Right kidney (tissue), 1 donor: ENCODE data around the gene CHCHD5.
"Not testable (repeated sequence)": the region's sequence is repeated elsewhere in the genome, so short reads cannot be mapped to it uniquely, and the experiment has no call there.

Experiments
- DNase-seq: peaks from one replicate; pipeline ENCODE4 v3.0.0-alpha.2; 2016

CHCHD5 gene

DNA sequence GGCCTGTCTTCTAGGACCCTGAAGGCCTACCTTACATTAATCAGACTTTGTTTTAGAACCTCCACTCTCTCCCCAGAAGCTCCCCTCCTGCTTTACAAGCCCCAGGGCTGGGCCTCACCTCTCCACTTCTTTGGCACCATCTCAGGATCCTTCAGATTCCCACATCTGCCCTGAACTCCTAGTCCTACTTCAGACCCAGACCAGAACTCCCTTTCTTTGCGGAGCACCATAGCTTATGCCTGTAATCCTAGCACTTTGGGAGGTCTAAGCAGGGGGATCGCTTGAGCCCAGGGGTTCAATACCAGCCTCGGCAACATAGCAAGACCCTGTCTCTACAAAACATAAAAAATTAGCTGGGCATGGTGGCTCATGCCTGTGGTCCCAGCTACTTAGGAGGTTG, 991 bp downstream of the CHCHD5 start:
- DNase-seq, result no peak

DNA sequence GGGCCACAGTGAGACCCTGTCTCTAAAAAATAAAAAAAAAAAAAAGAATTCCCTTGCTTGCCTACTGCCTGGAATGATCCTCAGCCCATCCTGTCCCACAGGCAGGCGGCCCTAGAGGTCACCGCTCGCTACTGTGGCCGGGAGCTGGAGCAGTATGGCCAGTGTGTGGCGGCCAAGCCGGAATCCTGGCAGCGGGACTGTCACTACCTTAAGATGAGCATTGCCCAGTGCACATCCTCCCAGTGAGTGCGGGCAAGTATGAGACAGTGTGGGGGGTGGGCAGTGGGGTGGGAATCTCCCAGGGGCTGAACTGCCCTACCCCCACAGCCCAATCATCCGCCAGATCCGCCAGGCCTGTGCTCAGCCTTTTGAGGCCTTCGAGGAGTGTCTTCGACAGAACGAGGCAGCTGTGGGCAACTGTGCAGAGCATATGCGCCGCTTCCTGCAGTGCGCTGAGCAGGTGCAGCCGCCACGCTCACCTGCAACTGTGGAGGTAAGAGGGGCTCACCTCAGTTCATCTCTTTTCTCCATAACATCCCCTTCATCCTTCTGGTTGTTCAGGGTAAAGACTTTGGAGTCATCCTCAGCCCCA, 1.6 kb downstream of the CHCHD5 start:
- DNase-seq, result no peak

DNA sequence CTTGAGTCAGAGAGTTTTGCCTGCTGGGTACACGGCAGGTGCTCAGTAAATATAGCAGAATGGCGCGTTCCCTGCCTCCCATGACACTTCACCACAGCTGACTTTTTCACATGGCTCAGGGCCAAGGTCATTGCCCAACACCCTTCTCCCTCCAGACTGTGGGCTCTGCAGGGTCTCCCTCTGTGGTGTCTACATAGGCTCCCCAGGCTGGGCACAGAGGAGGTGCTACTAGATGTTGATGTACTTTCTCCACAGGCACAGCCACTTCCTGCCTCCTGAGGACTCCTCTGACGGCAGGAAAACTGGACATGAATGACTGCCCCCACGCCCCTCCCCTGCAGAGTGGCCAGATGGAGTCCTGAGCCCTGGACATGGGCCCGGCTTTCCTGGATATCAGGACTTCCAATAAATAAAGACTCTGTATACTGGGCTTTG, 4.2 kb downstream of the CHCHD5 start:
- DNase-seq, result no peak

DNA sequence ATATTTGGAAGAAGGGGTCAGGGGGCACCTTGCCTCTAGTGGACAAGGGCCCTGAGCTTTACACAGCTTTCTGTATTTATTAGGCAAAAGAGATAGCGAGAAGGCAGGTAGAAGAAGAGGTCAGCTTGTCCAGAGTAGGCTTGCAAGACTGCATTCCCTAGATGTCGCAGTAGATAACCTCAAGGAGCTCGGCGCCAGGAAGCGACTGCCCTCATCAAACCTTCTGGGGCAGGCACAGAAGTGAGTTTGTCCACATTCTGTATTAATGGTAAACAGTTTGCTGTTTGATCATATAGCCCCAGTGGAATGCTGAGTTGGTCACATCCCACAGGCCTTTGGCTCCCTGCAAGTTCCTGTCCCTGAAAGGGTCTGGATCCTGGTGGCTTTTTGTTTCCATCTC, 7.0 kb downstream of the CHCHD5 start:
- no peak for DNase-seq

DNA sequence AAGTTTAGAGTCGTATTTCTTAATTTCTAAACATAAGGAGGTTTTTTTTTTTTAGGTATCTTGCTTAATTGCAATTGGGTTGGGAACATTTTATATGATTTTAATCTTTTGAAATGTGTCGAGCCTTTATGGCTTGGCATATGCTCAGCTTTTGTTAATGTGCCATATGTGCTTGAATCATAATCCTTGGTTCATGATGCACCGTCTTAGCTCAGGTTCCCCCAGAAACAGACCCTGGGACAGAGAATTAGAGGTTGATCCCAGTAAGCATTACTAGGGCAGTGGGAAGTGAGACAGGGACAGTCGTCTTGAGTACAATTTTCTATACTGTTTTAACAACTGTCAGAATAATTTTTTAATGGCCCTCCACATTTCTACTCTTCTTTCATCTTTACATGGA, 9.3 kb downstream of the CHCHD5 start:
- DNase-seq, result no peak

DNA sequence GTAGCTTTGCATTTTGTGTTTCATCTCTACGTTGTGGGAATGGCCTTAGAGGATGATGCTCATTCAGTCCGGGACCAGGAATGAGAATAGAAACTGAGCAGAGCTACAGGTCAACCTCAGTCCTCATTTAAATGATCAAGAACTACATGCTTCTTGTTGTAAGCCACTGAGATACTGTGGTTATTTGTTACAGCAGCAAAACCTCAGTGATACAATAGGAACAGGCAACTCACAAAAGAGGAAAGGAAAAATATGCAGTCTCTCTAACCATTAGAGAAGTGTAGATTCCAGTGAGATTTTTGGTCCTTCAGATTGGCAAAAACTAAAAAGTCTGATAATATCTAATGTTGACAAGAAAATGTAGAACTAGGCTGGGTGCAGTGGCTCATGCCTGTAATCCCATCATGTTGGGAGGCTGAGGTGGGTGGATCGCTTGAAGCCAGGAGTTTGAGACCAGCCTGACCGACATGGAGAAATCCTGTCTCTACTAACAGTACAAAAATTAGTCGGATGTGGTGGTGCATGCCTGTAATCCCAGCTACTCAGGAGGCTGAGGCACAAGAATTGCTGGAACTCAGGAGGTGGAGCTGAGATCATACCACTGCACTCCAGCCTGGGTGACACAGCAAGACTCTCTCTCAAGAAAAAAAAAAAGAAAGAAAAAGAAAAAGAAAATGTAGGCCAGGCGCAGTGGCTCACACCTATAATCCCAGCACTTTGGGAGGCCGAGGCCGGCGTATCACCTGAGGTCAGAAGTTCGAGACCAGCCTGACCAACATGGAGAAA, 13.3 kb downstream of the CHCHD5 start:
- no peak for DNase-seq

DNA sequence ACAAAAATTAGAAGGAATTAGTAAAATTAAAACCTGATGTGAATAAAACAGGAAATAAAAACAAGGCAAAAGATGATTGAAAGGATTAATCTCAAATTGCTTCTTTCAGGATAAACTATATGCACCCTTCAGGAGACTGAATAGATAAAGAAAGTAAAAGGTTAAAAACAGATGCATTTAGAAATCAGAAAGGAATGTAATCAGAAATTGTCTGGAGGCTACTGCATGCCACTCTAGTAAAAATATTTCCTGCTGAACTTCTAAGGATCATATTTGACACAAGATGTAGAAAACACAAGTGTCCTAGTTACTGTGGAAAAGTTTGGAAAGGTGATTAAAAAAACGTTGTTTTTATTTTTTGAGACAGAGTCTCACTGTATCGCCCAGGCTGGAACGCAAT, 16.2 kb downstream of the CHCHD5 start:
- no peak for DNase-seq

DNA sequence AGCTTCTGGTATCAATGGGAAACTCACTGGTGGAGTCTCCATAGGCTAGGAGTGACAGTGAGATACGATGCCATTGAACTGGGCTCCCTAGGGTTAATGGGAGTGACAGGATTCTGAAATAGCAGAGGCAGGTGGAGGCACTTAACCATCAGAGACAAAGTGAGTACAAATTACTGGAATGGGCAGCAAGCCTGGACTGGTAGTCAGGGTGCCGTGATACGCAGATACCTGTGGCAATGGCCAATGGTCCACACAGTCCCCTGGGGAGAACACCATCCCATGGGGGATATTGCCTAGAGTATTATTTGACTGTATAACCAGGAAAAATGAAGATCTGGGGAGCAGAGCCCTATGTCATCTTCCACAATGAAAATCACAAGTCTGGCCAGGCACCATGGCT, 17.3 kb downstream of the CHCHD5 start:
- no peak for DNase-seq

DNA sequence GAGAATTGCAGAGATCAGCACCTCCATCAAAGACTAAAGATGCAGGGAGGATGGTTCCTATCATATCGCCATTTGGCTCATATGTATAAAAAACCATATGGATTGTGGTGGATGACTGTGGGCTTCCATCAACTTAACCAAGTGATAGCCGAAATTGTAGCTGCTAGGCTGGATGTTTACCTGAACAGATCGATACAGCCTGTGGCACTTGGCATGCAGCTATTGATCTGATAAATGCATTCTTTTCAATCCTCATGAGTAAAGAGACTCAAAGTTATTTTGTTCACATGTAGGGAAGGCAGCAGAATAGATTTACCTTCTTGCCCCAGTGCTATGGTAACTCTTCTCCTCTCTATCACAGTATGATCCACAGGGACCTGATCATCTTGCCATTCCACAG, 18.5 kb downstream of the CHCHD5 start:
- DNase-seq, result no peak

DNA sequence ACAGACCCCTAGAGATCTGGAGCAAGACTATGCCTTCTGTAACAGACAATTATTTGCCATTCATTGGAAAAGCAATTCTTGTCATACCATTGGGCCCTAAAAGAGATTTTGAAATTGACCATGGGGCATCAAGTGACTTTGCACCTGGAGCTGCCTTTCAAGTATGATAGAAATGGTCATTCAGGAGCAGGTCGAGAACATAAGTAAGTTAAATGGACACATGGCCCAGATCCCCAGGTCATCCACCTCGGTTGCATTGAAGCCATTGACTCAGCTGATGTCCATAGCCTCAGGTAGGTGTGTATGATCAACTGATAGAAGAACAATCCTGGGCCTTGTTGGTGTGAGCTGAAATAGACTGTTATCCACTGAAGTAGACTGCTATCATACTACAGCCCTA, 19.3 kb downstream of the CHCHD5 start:
- no peak for DNase-seq

DNA sequence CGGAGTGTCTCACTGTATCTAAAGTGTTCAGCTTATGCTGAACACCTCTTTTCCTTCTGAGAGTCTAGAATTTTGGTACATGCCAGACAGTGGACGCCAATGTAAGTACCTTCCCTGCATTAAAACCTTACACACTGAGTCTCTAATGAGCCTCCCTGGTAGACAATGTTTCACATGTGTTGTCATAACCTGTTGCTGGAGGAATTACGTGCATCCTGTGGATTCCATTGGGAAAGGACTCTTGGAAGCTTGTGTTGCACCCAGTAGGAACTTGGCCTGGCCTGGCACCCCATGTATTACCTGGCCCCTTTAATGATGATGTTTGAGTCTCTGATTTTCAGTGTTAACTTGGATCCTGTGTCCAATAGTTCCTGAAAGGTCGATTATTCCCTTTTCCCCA, 20.5 kb downstream of the CHCHD5 start:
- no peak for DNase-seq

DNA sequence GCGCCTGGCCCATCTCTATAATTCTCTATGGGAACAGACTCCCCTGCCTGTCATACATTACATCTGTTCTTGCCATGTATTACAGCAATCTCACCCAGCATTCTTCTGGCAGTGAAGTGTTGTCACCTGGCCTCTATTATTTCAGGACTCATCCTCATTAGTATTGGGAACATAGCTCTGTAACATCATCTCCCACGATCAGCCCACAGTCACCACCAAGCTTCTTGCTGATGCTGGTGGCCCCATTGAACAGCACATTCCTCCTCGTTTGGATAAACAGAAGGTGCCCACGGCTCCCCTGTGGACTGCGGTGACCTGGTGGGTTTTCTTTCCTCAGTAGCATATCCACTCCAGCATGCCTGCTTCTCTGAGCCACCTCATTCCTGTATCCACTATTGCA, 21.5 kb downstream of the CHCHD5 start:
- DNase-seq, result no peak

DNA sequence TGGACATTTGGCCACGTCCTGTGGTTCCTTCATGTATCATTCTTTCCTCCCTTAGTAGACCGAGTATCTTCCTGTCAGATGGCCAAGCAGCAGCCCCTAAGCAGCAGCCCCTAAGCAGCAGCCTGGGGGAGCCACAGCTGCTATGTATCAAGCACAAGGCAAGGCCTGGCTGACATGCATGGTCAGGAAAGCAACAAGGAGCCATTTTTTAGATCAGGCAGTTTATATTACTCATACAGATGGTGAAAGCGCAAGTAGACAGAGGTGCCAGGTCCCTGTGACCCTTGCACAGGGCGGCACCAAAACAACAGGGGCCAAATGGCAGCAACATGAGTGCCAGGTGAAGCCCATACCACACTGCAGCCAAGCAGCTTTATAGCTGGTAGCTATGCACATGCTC, 22.1 kb downstream of the CHCHD5 start:
- peak; percentile 33 for DNase-seq

DNA sequence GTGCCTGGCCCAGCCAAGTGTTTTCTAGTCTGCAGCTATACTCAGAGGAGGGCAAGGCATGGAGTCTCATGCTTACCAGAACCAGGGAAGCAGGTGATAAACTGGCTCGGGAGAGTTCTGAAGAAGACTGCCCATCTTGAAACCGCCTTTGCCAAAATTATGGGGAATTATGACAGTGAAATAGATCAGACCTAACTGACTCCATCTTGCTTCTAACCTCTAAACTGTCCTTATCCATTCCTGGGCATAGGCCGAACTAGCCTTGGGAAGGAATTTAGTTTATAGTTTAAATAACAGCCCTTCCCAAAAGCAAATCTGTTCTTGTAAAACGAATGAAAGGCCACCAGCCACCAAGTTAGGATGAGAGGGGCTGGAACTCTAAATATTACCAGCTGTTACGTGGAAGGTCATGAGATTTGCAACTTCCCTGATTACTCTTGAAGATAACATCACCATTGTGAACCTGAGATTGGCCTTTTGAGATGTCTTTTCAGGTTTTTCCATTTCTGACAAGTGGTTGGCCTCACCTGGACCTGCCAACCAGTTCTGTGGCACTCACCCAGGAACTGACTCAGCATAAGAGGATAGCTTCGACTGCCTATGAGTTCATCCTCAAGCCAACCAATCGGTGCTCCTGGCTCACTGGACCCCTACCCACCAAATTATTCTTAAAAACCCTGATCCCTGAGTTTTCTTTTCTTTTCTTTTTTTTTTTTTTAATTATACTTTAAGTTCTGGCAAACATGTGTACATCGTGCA, 23.4 kb downstream of the CHCHD5 start:
- DNase-seq, result no peak

DNA sequence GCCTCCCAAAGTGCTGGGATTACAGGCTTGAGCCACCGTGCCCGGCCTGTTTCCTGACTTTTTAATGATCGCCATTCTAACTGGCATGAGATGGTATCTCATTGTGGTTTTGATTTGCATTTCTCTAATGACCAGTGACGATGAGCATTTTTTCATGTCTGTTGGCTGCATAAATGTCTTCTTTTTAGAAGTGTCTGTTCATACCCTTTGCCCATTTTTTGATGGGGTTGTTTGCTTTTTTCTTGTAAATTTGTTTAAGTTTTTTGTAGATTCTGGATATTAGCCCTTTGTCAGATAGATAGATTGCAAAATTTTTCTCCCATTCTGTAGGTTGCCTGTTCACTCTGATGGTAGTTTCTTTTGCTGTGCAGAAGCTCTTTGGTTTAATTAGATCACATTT, 24.9 kb downstream of the CHCHD5 start:
- DNase-seq, result not testable (repeated sequence)

DNA sequence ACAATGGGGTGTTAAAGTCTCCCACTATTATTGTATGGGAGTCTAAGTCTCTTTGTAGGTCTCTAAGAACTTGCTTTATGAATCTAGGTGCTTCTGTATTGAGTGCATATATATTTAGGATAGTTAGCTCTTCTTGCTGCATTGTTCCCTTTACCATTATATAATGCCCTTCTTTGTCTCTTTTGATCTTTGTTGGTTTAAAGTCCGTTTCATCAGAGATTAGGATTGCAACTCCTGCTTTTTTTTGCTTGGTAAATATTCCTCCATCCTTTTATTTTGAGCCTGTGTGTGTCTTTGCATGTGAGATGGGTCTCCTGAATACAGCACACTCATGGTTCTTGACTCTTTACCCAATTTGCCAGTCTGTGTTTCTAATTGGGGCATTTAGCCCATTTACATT, 27.9 kb downstream of the CHCHD5 start:
- DNase-seq, result not testable (repeated sequence)

DNA sequence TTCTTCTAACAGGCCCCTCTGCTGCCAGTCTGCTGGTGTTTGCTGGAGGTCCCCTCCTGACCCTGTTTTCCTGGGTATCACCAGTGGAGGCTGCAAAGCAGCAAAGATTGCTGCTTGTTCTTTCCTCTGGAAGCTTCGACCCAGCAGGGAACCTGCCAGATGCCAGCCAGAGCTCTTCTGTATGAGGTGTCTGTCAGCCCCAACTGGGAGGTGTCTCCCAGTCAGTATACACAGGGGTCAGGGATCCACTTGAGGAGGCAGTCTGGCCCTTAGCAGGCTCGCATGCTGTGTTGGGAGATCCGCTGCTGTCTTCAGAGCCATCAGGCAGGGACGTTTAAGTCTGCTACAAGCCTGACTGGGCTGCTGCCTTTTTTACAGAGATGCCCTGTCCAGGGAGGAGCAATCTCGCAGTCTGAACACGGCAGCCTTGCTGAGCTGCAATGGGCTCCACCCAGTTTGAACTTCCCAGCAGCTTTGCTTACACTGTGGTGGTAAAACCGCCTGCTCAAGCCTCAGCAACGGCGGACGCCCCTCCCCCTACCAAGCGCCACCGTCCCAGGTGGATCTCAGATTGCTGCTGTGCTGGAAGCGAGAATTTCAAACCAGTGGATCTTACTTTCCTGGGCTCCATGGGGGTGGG, 29.9 kb downstream of the CHCHD5 start:
- no peak for DNase-seq

DNA sequence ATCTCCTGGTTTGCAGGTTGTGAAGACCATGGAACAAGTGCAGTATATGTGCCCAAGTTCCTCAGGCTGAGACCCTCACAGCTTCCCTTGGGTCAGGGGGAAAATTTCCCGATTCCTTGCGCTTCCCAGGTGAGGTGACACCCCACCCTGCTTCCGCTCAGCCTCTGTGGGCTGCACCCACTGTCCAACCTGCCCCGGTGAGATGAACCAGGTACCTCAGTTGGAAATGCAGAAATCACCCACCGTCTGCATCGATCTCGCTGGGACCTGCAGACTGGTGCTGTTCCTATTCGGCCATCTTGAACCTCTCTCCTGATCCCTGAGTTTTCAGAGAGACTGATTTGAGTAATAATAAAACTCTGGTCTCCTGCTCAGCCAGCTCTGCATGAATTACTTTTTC, 30.6 kb downstream of the CHCHD5 start:
- DNase-seq, result no peak

DNA sequence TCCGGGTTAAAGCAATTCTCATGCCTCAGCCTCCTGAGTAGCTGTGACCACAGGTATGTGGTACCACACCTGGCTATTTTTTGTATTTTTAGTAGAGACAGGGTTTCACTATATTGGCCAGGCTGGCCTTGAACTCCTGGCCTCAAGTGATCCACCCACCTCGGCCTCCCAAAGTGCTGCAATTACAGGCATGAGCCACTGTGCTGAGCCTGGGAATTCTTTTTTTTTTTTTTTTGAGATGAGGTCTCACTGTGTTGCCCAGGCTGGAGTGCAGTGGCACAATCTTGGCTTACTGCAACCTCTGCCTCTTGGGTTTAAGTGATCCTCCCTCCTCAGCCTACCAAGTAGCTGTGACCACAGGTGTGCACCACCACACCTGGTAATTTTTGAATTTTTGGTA, 31.4 kb downstream of the CHCHD5 start:
- not testable (repeated sequence) for DNase-seq

DNA sequence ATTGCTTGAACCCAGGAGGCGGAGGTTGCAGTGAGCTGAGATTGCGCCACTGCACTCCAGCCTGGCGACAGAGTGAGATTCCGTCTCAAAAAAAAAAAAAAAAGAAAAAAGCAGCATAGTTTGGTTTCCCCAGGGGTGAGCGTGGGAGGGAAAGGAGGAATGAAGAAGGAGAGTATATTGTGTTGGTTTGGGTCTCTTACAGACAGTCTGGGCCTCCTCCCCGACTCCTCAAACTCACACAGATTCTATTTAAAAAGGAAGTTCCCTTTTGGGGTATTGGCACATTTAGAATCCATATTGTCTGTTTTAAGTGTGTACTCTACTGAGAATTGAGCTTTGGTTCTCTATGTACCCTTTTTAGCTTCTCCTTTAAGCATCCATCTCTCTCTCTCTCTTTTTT, 34.0 kb downstream of the CHCHD5 start:
- no peak for DNase-seq

DNA sequence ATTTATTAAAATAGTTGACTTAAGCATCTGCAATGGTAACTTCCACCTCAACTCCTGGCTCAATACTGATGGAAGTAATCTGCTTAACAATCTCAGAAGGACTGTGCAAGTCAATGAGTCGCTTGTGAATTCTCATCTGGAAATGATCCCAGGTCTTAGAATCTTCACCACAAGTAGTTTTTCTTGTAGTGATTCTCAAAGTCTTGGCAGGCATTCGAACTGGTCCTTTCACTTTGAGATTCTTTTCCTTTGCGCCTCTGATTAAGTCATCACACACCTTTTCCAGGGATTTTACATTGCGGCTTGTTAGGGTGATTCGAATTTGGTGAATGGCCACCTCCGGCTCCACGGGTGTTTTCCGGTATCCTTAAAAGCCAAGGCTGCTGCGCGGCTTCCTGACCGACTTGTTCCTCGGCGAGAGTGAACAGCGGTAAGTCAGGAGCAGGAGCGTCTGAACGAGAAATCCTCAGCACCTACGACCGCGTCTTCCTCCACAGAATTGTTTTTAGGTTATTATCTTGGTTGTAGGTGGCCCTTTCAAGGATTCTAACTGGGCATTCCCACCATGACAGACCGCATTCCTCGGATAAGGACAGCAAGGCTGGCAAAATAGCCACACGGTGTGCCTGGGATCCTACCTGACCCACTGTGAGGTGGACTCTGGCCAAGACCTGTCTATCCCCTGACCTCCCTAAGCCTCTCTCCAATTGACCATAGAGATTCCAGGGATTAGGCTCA, 37.5 kb downstream of the CHCHD5 start:
- DNase-seq, result no peak

DNA sequence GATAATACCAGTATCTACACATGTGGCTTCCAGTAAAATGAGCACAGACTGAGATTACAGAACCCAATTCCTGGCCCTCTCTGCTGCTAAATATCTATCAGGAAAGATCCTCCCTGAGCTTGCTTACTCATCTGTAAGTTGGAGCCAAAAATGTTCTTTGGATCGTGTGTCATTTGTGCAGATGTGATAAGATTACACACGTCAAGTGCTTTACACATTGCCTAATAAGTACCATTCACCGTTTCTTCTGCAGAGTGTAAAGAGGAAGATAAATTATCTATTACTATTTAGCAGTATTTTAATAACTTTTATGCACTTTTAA, 38.1 kb downstream of the CHCHD5 start:
- no peak for DNase-seq
